Activated T-helper 9 cell treated with anti-CD3 and anti-CD28 coated beads, Interleukin-2, amount 50 U/mL, for 16 hours (primary cell): Measurements from ENCODE around the gene EPHA8.

Experiments used
- DNase-seq: peaks from one replicate; pipeline ENCODE4 v3.0.0-alpha.2; 2020; ENCODE audit warnings: low read depth

Gene EPHA8

GRCh38 chr1:22592919-22593790 is 29.9 kb downstream of the EPHA8 start:
- no peak for DNase-seq

DNA sequence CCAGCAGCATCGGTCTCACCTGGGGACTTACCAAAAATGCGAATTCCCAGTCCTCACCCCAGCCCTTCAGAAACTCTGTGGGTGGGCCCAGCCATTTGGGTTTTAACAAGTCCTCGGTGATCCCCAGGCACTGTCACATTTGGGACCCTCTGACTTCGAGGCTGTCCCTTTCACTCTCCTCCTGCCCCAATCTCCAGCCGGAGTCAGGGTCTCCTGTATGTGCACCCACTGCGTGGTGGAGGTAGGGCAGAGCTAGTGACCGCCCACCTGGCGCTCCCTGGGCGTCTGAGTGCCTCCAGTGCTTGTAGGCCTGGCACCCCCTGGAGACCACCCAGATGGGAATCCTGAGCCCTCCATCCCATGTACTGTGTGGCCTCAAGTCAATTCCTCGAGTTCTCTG is 31.1 kb downstream of the EPHA8 start:
- no peak for DNase-seq

GRCh38 chr1:22595108-22595507 is 31.8 kb downstream of the EPHA8 start:
- no peak for DNase-seq

GRCh38 chr1:22597301-22597965 is 34.1 kb downstream of the EPHA8 start:
- no peak for DNase-seq

DNA sequence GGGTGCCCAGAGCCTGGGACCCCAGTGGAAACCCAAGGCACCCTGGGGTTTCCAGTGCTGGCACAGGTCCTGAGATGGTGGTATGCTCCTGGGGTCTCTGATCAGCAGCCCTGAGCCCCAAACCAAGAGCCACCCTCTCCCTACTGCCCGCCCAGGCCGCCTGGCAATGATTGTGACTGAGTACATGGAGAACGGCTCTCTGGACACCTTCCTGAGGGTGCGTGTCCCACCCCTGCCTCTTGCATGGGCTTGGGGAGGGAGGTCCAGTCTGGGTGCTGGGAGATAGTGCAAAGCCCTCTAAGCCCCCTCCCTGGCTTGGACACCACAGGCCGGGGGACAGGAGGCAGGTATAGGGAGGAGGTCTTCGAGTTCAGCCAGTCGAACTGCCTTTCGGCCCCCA is 34.7 kb downstream of the EPHA8 start:
- no peak for DNase-seq

GRCh38 chr1:22598736-22599135 is 35.4 kb downstream of the EPHA8 start:
- DNase-seq = no peak

GRCh38 chr1:22600071-22600816 is 37.0 kb downstream of the EPHA8 start:
- DNase-seq = no peak

GRCh38 chr1:22600817-22601605 is 37.7 kb downstream of the EPHA8 start:
- DNase-seq = no peak

DNA sequence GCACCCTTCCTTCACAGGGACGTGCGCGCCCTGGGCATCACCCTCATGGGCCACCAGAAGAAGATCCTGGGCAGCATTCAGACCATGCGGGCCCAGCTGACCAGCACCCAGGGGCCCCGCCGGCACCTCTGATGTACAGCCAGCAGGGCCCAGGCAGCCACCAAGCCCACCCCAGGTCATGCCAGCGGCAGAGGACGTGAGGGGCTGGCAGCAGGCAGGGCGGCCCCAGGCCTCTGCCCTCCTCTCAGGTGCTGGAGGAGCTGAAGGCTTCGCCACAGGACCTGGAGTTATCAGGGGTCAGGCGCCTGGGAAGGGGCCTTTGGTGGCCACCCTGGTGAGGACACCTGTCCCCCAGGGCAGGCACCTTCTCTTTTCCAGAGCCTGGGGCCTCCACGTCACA is 38.3 kb downstream of the EPHA8 start:
- no peak for DNase-seq

DNA sequence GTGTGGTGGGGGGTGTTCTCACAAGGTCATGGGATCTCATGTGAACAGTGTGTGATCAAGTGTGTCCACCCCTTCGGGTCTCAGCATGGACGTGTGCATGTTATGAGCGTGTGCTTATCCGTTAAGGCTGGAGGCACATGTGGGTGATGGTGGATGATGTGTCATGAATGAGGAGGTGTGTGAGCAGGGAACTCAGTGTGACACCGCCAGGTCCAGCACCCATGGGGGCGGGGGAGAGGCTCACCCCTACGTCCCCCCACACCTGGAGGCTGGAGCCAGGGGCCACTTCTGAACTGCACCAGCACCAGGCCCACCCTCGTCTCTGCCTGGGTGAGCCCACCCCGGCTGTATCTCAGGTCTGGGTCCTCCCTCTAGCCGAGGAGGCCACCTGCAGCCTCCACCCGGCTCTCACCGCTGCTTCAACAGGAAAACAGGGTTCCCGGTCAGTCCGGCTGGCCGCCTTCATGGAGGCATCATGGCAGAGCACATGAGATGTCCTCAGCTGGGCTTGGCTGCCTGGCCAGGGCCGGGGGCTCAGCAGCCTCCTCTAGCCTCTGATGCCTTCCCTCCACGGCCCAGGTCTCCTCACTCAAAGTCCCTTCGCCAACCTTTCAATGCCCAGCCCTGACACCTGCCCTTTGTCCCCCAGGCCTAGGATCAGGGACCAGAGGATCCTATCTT is 38.9 kb downstream of the EPHA8 start:
- no peak for DNase-seq

DNA sequence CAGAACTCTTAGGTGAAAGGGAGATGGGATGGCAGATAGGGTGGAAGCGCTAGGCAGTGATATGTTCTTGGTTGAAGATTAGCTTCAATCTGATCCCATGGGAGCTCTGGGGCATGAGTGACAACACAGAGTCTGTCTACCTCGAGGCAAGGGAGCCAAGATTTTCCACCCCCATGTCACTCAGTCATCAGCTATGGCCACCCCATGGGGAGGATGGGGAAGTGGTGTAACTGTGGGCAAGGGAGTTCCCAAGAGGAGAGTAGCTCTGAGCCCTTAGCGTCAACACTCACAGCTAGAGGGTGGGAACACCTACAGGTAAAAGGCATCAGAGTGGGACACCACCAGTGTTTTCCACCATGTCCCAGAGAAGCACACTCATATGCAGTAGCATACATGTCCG is 42.9 kb downstream of the EPHA8 start:
- no peak for DNase-seq

- no peak for DNase-seq
These were observed 43.9 kb downstream of the EPHA8 start for GRCh38 chr1:22607154-22607553.

- no peak for DNase-seq
These were observed 45.1 kb downstream of the EPHA8 start for GRCh38 chr1:22608361-22608760.

DNA sequence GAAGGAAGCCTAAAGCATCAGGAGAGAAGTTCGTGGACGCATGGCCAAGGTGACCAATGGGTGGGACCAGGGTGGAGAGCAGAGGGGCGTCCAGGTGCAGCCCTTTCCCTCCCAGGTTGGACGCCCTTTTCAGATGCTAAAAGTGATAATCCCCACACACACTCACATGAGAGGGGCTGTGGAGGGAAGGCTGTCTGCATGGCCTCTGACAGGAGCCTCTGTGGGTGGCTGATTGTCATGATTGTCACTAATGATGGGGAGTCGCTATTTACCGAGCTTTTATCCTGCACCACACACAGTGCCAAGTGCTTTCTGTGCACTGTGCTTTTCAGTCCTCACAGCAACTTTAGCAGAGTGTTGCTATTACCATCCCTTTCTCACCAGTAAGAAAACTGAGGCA is 46.0 kb downstream of the EPHA8 start:
- DNase-seq = no peak

DNA sequence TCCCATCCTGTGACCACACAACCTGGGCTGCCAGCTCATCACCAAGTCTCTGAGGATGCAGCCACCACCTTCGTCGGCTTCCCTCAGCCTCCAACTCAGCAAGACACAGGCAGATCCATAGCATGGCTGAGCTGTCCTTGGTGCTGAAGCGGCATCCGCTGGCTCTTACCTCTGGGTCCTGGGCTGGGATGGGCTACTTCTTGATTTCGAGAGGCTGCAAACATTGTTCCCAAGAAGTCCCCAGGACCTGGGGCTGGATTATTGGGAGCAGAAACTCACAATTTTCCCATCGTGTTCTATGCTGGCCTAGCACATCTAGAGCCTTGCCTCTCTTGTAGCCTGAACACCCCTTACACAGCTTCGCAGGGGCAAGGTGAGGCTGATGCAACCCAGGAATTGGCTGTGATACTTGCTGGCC is 48.2 kb downstream of the EPHA8 start:
- no peak for DNase-seq

DNA sequence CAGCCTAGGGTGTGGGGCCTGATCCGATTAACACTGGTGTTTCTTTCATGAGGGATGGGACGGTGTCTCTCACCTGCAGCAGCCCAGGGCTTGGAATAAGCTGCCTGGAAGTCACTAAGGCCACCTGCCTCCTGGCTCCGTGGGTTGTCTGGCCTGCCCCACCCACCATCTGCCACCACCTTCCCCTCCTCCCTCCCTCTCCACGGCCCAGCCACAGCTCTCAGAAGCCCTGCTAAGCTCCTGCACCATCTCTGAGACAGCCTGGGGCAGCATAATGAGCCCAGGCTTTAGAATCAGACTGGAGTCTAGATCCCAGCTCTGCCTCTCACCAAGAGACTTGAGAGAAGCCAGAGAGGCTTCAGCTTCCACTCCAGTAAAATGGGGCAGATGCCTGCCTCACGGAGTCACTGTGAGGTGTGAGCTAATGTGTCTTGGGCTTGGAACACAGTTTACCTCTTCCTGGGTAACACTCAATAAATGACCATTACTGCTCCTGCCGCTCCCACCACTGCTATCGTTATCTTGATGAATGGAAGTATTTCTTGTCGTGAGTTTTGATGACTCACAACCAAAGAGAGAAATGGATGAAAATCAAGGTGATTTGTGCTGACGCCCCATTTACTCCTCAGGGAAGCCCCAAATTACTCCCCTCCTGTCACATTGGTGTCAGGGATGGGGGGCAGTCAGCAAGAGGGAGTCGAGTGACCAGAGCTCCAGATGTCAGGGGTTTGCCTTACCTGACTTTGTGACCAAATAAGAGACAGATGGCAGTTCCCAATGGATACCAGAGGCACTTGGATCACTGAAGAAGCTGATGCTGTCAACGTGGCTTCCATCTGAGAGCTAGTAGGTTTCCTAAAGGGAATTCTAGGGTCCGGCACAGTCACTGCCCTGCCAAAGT is 49.6 kb downstream of the EPHA8 start:
- no peak for DNase-seq

- DNase-seq = no peak
These were observed 50.3 kb downstream of the EPHA8 start for GRCh38 chr1:22613572-22613918.

DNA sequence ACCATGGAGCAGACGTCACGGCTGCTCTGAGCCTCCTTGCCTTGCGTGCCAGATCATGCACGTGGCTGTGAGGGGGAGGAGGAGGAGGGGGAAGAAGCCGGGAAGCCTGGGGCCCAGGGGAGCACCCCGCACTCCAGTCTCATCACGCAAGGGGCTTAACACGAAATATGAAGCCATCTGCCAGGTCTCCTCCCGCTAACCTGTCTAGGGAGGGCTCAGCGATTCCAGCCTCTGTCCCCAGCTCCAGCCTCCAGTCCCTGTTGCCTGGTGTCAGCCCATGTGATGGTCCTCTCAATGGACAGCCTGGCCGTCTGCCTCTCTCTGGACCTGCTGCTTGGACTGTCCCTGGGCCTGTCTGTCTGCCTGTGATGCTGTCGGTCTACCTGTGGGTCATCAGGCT is 50.7 kb downstream of the EPHA8 start:
- DNase-seq = no peak

GRCh38 chr1:22615886-22616285 is 52.6 kb downstream of the EPHA8 start:
- DNase-seq = no peak

- DNase-seq = no peak
These were observed 53.3 kb downstream of the EPHA8 start for GRCh38 chr1:22616571-22616970.

GRCh38 chr1:22618056-22618455 is 54.8 kb downstream of the EPHA8 start:
- no peak for DNase-seq
